GM23338 (cell line): ENCODE measurements around the gene DNAH6. TPM values are rescaled to one million over a fixed set of nuclear protein-coding genes. Genes with fewer than 3 reads are reported as not detected.

Experiments used
- ATAC-seq: fragments of 200-7000 bp; cut with Tn5 transposase; 3 replicates; pipeline ENCODE4 v1.9.1; 2020
- DNase-seq: peaks from one replicate; pipeline ENCODE4 v3.0.0-alpha.2; 2015; ENCODE audit warnings: low spot score
- H2AFZ ChIP-seq: fragments of 200-600 bp; sonication (generic); 2 replicates; pipeline ENCODE4 v1.8.0; 2016; ENCODE audit warnings: antibody characterized with exemption, mild to moderate bottlenecking, moderate library complexity
- H3F3A ChIP-seq: fragments of 200-600 bp; sonication (generic); replicated peaks from 2 replicates; pipeline ENCODE4 v1.8.0; 2017; ENCODE audit warnings: antibody characterized with exemption, mixed run types, low read depth
- H3K27ac ChIP-seq: fragments of 200-600 bp; sonication (generic); 2 replicates; pipeline ENCODE4 v1.6.1; 2016; ENCODE audit warnings: low read depth
- H3K27me3 ChIP-seq: fragments of 200-600 bp; sonication (generic); 2 replicates; pipeline ENCODE4 v1.8.0; 2016; ENCODE audit warnings: mild to moderate bottlenecking, mixed run types, moderate library complexity; ENCODE audit not compliant: insufficient read depth
- H3K36me3 ChIP-seq: fragments of 200-600 bp; sonication (generic); 2 replicates; pipeline ENCODE4 v1.8.0; 2016; ENCODE audit warnings: mild to moderate bottlenecking; ENCODE audit not compliant: insufficient read depth
- H3K4me1 ChIP-seq: fragments of 200-600 bp; sonication (generic); 2 replicates; pipeline ENCODE4 v1.8.0; 2016; ENCODE audit warnings: mild to moderate bottlenecking, moderate library complexity; ENCODE audit not compliant: insufficient read depth
- H3K4me2 ChIP-seq: fragments of 200-600 bp; sonication (generic); 2 replicates; pipeline ENCODE4 v1.7.1; 2017; ENCODE audit warnings: mixed run types
- H3K4me3 ChIP-seq: fragments of 200-600 bp; sonication (generic); 2 replicates; pipeline ENCODE4 v1.6.1; 2016; ENCODE audit warnings: mixed run types
- H3K79me2 ChIP-seq: fragments of 200-600 bp; sonication (generic); replicated peaks from 2 replicates; pipeline ENCODE4 v1.8.0; 2017; ENCODE audit warnings: mild to moderate bottlenecking; ENCODE audit not compliant: insufficient read depth
- H3K9me2 ChIP-seq: fragments of 200-600 bp; sonication (generic); 2 replicates; pipeline ENCODE4 v1.8.0; 2017; ENCODE audit not compliant: insufficient read depth
- H4K20me1 ChIP-seq: fragments of 200-600 bp; sonication (generic); replicated peaks from 2 replicates; pipeline ENCODE4 v1.8.0; 2017; ENCODE audit warnings: mild to moderate bottlenecking; ENCODE audit not compliant: insufficient read depth
- H3K27ac Mint-ChIP-seq: 2 replicates; pipeline ENCODE4 v1.8.0; 2020; ENCODE audit warnings: inconsistent platforms, mild to moderate bottlenecking, moderate library complexity, mixed read lengths
- H3K27me3 Mint-ChIP-seq: 3 replicates; pipeline ENCODE4 v1.8.0; 2022; ENCODE audit warnings: low read depth, mild to moderate bottlenecking, moderate library complexity, mixed read lengths, inconsistent platforms; ENCODE audit not compliant: insufficient read depth, poor library complexity
- H3K36me3 Mint-ChIP-seq: 3 replicates; pipeline ENCODE4 v1.8.0; 2021; ENCODE audit warnings: low read depth, mild to moderate bottlenecking, inconsistent platforms, moderate library complexity, mixed read lengths
- H3K4me1 Mint-ChIP-seq: 3 replicates; pipeline ENCODE4 v1.8.0; 2020; ENCODE audit warnings: mild to moderate bottlenecking, inconsistent platforms, mixed read lengths
- H3K4me3 Mint-ChIP-seq: 3 replicates; pipeline ENCODE4 v1.8.0; 2021; ENCODE audit warnings: moderate library complexity, mild to moderate bottlenecking, inconsistent platforms, mixed read lengths
- H3K9me3 Mint-ChIP-seq: 3 replicates; pipeline ENCODE4 v1.8.0; 2020; ENCODE audit warnings: moderate library complexity, mild to moderate bottlenecking, inconsistent platforms, mixed read lengths
- CREB1 ChIP-seq: fragments of 250-450 bp; sonication (Bioruptor Pico); IDR thresholded peaks from 2 replicates; pipeline ENCODE4 v1.5.0; 2020; ENCODE audit warnings: low read depth, mild to moderate bottlenecking, moderate library complexity
- CTCF ChIP-seq, 2 experiments: fragments of 200-600 bp in 1 of 2; sonication (generic) in 1 of 2; conservative IDR thresholded peaks; 2 replicates each; pipeline versions ENCODE4 v1.5.1 to v1.6.1; 2016 to 2017; ENCODE audit warnings: antibody characterized with exemption in 2 of 2, low read depth in 2 of 2, mild to moderate bottlenecking in 2 of 2, moderate library complexity in 1 of 2
- EZH2 ChIP-seq: fragments of 200-600 bp; sonication (generic); IDR thresholded peaks from one replicate; pipeline ENCODE4 v1.8.0; 2017; ENCODE audit warnings: antibody characterized with exemption, mild to moderate bottlenecking, low read depth; ENCODE audit not compliant: unreplicated experiment
- EZH2phosphoT487 ChIP-seq: fragments of 200-600 bp; sonication (generic); IDR thresholded peaks from one replicate; pipeline ENCODE4 v1.8.1; 2018; ENCODE audit warnings: antibody characterized with exemption; ENCODE audit not compliant: unreplicated experiment
- JUNB ChIP-seq: IDR thresholded peaks from one replicate; pipeline ENCODE4 v1.6.1; 2016; ENCODE audit warnings: antibody characterized with exemption; ENCODE audit not compliant: unreplicated experiment
- NANOG ChIP-seq: IDR thresholded peaks from 2 replicates; pipeline ENCODE4 v1.6.1; 2016; ENCODE audit warnings: antibody characterized with exemption, borderline replicate concordance
- POLR2AphosphoS5 ChIP-seq: IDR thresholded peaks from 2 replicates; pipeline ENCODE4 v1.6.1; 2016; ENCODE audit warnings: antibody characterized with exemption, low read depth
- STAT1 ChIP-seq: IDR thresholded peaks from one replicate; pipeline ENCODE4 v1.6.1; 2016; ENCODE audit warnings: antibody characterized with exemption; ENCODE audit not compliant: unreplicated experiment
- ZNF114 ChIP-seq: fragments of 250-450 bp; sonication (Bioruptor Pico); IDR thresholded peaks from 2 replicates; pipeline ENCODE4 v1.5.0; 2020; ENCODE audit warnings: mild to moderate bottlenecking, moderate library complexity
- ZNF331 ChIP-seq: fragments of 250-450 bp; sonication (Bioruptor Pico); IDR thresholded peaks from 2 replicates; pipeline ENCODE4 v1.5.0; 2020; ENCODE audit warnings: low read depth, mild to moderate bottlenecking, moderate library complexity
- ZNF462 ChIP-seq: fragments of 250-450 bp; sonication (Bioruptor Pico); IDR thresholded peaks from 2 replicates; pipeline ENCODE4 v1.5.0; 2020; ENCODE audit warnings: mild to moderate bottlenecking, moderate library complexity
- polyA plus RNA-seq: library from polyadenylated mRNA; unstranded; fragments of >200 nt; fragmentation: Nextera tagmentation; extraction: Ambion mirVana; gene quantifications from 2 replicates; pipeline ENCODE4 v1.2.1, GENCODE V29; 2016
- total RNA-seq: library from RNA; depleted of rRNA; stranded (reverse); fragments of >200 nt; shearing (Covaris generic); gene quantifications from 2 replicates; pipeline ENCODE4 v1.2.3, GENCODE V29; 2014
- TF ChIP-seq, protein P1 (sequence below): IDR thresholded peaks from one replicate; pipeline ENCODE4 v1.6.1; 2018; ENCODE audit warnings: antibody characterized with exemption; ENCODE audit not compliant: unreplicated experiment
- TF ChIP-seq, protein P2 (sequence below): IDR thresholded peaks from 2 replicates; pipeline ENCODE4 v1.6.1; 2016; ENCODE audit warnings: antibody characterized with exemption

Gene DNAH6
- total and polyA plus RNA-seq, 2 experiments from 2014 or later = 0.27 to 0.31 TPM

GRCh38 chr2:84619794-84620371 is 103.6 kb downstream of the DNAH6 start:
- no peak for ATAC-seq
- no peaks in the 10 kb centered on the region for H3K27me3 ChIP-seq
- H3K36me3 Mint-ChIP-seq = no peaks in the 10 kb centered on the region
- no peaks in the 10 kb centered on the region for H3K9me3 Mint-ChIP-seq
- TF ChIP-seq ZNF462 (CRISPR knock-in tag) = no peak
- no peak for TF ChIP-seq EZH2
- TF ChIP-seq NANOG = no peak
- TF ChIP-seq ZNF114 = no peak
- no peak for TF ChIP-seq CREB1 (CRISPR knock-in tag)
- no peak for TF ChIP-seq JUNB
- TF ChIP-seq POLR2AphosphoS5 = no peak
- TF ChIP-seq ZNF331 = no peak
- TF ChIP-seq, protein P1, sequence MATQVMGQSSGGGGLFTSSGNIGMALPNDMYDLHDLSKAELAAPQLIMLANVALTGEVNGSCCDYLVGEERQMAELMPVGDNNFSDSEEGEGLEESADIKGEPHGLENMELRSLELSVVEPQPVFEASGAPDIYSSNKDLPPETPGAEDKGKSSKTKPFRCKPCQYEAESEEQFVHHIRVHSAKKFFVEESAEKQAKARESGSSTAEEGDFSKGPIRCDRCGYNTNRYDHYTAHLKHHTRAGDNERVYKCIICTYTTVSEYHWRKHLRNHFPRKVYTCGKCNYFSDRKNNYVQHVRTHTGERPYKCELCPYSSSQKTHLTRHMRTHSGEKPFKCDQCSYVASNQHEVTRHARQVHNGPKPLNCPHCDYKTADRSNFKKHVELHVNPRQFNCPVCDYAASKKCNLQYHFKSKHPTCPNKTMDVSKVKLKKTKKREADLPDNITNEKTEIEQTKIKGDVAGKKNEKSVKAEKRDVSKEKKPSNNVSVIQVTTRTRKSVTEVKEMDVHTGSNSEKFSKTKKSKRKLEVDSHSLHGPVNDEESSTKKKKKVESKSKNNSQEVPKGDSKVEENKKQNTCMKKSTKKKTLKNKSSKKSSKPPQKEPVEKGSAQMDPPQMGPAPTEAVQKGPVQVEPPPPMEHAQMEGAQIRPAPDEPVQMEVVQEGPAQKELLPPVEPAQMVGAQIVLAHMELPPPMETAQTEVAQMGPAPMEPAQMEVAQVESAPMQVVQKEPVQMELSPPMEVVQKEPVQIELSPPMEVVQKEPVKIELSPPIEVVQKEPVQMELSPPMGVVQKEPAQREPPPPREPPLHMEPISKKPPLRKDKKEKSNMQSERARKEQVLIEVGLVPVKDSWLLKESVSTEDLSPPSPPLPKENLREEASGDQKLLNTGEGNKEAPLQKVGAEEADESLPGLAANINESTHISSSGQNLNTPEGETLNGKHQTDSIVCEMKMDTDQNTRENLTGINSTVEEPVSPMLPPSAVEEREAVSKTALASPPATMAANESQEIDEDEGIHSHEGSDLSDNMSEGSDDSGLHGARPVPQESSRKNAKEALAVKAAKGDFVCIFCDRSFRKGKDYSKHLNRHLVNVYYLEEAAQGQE = no peak
- no peak for TF ChIP-seq CTCF (conservative IDR thresholded peaks at IDR 0.05; ENCODE audit: low read depth in 2 of 2)
- TF ChIP-seq EZH2phosphoT487 = no peak
- no peak for TF ChIP-seq STAT1
- TF ChIP-seq, protein P2, sequence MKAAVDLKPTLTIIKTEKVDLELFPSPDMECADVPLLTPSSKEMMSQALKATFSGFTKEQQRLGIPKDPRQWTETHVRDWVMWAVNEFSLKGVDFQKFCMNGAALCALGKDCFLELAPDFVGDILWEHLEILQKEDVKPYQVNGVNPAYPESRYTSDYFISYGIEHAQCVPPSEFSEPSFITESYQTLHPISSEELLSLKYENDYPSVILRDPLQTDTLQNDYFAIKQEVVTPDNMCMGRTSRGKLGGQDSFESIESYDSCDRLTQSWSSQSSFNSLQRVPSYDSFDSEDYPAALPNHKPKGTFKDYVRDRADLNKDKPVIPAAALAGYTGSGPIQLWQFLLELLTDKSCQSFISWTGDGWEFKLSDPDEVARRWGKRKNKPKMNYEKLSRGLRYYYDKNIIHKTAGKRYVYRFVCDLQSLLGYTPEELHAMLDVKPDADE = no peak
- H3K4me1 ChIP-seq = no peaks in the 10 kb centered on the region
- H3K27ac ChIP-seq = no peak overlapping the region
- no peak overlapping the region for H3K4me2 ChIP-seq
- H3K36me3 ChIP-seq = no peaks in the 10 kb centered on the region
- no peaks in the 10 kb centered on the region for H4K20me1 ChIP-seq
- H3F3A ChIP-seq = no peaks in the 10 kb centered on the region
- no peaks in the 10 kb centered on the region for H3K27me3 Mint-ChIP-seq
- H3K79me2 ChIP-seq = no peaks in the 10 kb centered on the region
- peaks cover 3% of the 10 kb centered on the region; the same call in 1 of the 2 replicates for H3K9me2 ChIP-seq
- no peak overlapping the region for H3K27ac Mint-ChIP-seq
- DNase-seq = no peak
- no peak overlapping the region for H3K4me3 Mint-ChIP-seq
- no peak overlapping the region for H2AFZ ChIP-seq
- H3K4me3 ChIP-seq = no peak overlapping the region
- H3K4me1 Mint-ChIP-seq = no peaks in the 10 kb centered on the region
